ENCODE data around the gene LCMT1.
"Not testable (repeated sequence)": the region's sequence is repeated elsewhere in the genome, so short reads cannot be mapped to it uniquely, and the experiment has no call there.

Gene LCMT1

DNA sequence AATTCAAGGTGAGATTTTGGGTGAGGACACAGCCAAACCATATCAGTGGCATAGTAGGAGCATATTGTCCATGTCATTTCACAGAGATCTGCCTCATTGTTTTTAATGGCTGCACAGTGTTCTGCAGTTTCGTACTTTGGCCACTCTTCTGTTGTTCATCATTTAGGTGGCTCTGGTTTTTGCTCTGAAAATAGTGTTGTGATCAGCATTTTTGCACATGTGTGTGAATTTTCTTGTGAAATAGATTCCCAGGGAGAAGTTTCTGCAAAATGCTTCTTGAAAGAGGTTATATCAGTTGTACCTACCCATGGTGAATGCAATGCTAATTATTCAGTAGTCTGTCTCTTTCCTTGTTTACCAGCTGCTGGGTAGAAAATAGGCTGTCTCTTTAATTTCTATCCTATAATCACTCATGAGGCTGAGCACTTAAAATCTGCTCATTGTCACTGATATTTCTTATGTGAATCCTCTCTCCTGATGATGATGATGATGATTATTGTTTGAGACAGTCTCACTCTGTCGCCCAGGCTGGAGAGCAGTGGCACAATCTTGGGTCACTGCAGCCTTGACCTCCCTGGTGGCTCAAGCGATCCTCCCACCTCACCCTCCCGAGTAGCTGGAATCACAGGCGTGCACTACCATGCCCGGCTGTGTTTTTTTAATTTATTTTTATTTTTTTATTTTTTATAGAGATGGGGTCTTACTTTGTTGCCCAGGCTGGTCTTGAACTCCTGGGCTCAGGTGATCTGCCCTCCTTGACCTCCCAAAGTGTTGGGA lies 10.5 kb downstream of the LCMT1 start:
- Histone ChIP-seq H3K36me3 (ENCODE audit: control insufficient read depth in 4 of 4, insufficient read depth in 4 of 4, low read length in 3 of 4) (peaks cover 2 to 10% (median 7%) of the 10 kb centered on the region in 4 experiments), H3K4me1 (ENCODE audit: control extremely low read depth in 1 of 4, control insufficient read depth in 4 of 4, insufficient read depth in 4 of 4, low read length in 3 of 4) (peaks cover 0 to 17% (median 10%) of the 10 kb centered on the region in 4 experiments), H3K4me3 (ENCODE audit: control insufficient read depth in 1 of 7, extremely low read depth in 1 of 7, insufficient read depth in 4 of 7, low read depth in 2 of 7, low read length in 6 of 7) (no peak overlapping the region), H3K27me3 (replicated peaks in 2 of 5; ENCODE audit: control insufficient read depth in 4 of 5, insufficient read depth in 5 of 5, low read length in 4 of 5) (no peaks in the 10 kb centered on the region), H3K9me3 (ENCODE audit: control extremely low read depth in 1 of 5, control insufficient read depth in 4 of 5, insufficient read depth in 2 of 5, low read depth in 1 of 5, low read length in 4 of 5) (no peaks in the 10 kb centered on the region), H3K27ac (ENCODE audit: insufficient read depth in 1 of 2, low read depth in 1 of 2, low read length in 2 of 2, poor library complexity in 1 of 2, severe bottlenecking in 2 of 2) (peak overlapping the region in 1 of 2 experiments; percentile 17)
- POLR2A ChIA-PET = no interaction called here
- no peak for DNase-seq
- CTCF ChIA-PET = no interaction called here
- 100% methylated on average over 1 of the region's 6 CpGs for WGBS (ENCODE audit: insufficient coverage)

DNA sequence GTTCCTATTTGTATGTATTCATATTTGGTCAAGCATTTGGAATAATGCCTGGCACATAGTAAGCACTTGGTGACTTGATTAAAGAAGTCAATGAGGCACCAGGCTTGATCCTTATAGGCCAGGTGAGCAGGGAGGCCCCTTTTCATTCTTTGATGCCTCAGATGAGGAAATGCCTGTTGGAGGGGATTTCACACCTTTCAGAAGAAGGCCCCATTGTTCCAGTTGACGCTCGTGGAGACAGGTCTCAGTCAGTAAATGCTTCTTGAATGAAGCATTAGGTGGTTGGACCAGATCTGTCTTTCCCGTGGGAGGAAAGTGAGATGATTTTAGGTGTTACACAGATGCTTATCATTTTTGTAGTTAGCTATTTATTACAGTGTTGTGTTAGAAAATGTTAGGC lies 13.0 kb downstream of the LCMT1 start:
- H3K4me3 ChIP-seq (ENCODE audit: control insufficient read depth in 1 of 7, extremely low read depth in 1 of 7, insufficient read depth in 4 of 7, low read depth in 2 of 7, low read length in 6 of 7) = no peak overlapping the region
- no peak for DNase-seq
- H3K27me3 ChIP-seq (replicated peaks in 2 of 5; ENCODE audit: control insufficient read depth in 4 of 5, insufficient read depth in 5 of 5, low read length in 4 of 5) = no peaks in the 10 kb centered on the region
- no peak overlapping the region for H3K27ac ChIP-seq (ENCODE audit: insufficient read depth in 1 of 2, low read depth in 1 of 2, low read length in 2 of 2, poor library complexity in 1 of 2, severe bottlenecking in 2 of 2)
- no peaks in the 10 kb centered on the region for H3K9me3 ChIP-seq (ENCODE audit: control extremely low read depth in 1 of 5, control insufficient read depth in 4 of 5, insufficient read depth in 2 of 5, low read depth in 1 of 5, low read length in 4 of 5)
- ChIA-PET CTCF (interaction anchor here (1.0 to 1.8 kb wide), 3 partner anchors 10 to 101 kb away, joined by 3 to 6 read pairs (median 5); no protein-coding TSS in a partner anchor), POLR2A (no interaction called here)
- whole genome bisulfite sequencing (ENCODE audit: insufficient coverage) = 67% methylated on average over 1 of the region's 3 CpGs
- H3K4me1 ChIP-seq (ENCODE audit: control extremely low read depth in 1 of 4, control insufficient read depth in 4 of 4, insufficient read depth in 4 of 4, low read length in 3 of 4) = peaks cover 0 to 4% (median 3%) of the 10 kb centered on the region in 4 experiments
- peaks cover 2 to 11% (median 8%) of the 10 kb centered on the region in 4 experiments for H3K36me3 ChIP-seq (ENCODE audit: control insufficient read depth in 4 of 4, insufficient read depth in 4 of 4, low read length in 3 of 4)

DNA sequence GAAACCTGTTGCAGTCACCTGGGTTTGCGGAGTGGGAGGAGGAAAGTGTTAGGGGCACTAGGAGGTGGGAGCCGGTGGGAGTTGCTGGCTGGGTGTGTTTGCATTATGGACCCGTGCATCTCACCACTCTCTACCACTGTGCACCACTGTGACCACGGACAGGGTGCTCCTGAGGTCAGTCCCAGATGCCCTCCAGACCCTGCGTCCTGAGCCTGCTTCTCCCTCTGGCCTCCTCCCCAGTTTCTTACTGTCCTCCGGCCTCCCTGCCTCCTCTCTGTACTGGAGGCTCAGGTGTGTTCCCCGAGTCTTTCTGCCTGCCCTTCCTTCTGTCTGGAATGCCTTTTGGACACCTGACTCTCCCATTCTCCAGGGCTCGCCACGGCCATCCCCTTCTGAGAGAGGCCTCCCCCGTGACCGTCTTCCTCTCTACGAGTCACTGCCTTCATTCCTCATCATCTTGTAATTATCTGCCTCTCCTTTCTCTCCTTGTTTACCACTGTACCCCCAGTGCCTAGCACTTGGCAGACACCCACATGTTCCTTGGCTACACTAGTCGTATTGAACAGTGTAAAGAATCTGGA lies 14.6 kb downstream of the LCMT1 start:
- H3K4me3 ChIP-seq (ENCODE audit: control insufficient read depth in 1 of 7, extremely low read depth in 1 of 7, insufficient read depth in 4 of 7, low read depth in 2 of 7, low read length in 6 of 7); H3K27me3 ChIP-seq (replicated peaks in 2 of 5; ENCODE audit: control insufficient read depth in 4 of 5, insufficient read depth in 5 of 5, low read length in 4 of 5); POLR2A ChIA-PET; H3K9me3 ChIP-seq (ENCODE audit: control extremely low read depth in 1 of 5, control insufficient read depth in 4 of 5, insufficient read depth in 2 of 5, low read depth in 1 of 5, low read length in 4 of 5); H3K27ac ChIP-seq (ENCODE audit: insufficient read depth in 1 of 2, low read depth in 1 of 2, low read length in 2 of 2, poor library complexity in 1 of 2, severe bottlenecking in 2 of 2); DNase-seq; H3K4me1 ChIP-seq (ENCODE audit: control extremely low read depth in 1 of 4, control insufficient read depth in 4 of 4, insufficient read depth in 4 of 4, low read length in 3 of 4): not testable (repeated sequence)
- CTCF ChIA-PET = interaction anchor here (0.7 to 2.4 kb wide), 4 partner anchors 18 to 99 kb away, joined by 3 to 23 read pairs (median 4); no protein-coding TSS in a partner anchor
- H3K36me3 ChIP-seq (ENCODE audit: control insufficient read depth in 4 of 4, insufficient read depth in 4 of 4, low read length in 3 of 4) = peaks cover 3 to 23% (median 11%) of the 10 kb centered on the region in 4 experiments
- WGBS (ENCODE audit: insufficient coverage) = 90% methylated on average over 7 of the region's 13 CpGs

DNA sequence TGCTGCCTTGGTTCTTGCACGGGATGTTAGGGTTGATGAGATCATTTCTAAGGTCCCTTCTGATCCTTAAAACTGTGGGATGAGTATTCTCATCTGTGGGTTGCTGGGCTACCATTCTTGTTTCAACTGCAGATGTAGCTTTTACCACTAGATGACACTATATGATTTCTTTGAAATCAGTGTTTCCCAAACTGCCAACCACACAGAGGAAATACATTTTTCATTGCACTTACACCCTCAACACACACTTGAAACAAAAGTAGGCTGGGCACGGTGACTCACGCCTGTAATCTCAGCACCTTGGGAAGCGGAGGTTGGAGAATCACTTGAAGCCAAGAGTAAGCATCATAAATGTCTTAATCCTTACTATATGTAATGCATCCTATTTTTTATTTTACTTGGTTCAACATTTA lies 15.3 kb downstream of the LCMT1 start:
- 0% methylated on average over 1 of the region's 4 CpGs for WGBS (ENCODE audit: insufficient coverage)
- H3K4me1 ChIP-seq (ENCODE audit: control extremely low read depth in 1 of 4, control insufficient read depth in 4 of 4, insufficient read depth in 4 of 4, low read length in 3 of 4) = peaks cover 0 to 3% (median 1%) of the 10 kb centered on the region in 4 experiments
- H3K9me3 ChIP-seq (ENCODE audit: control extremely low read depth in 1 of 5, control insufficient read depth in 4 of 5, insufficient read depth in 2 of 5, low read depth in 1 of 5, low read length in 4 of 5) = no peaks in the 10 kb centered on the region
- POLR2A ChIA-PET = no interaction called here
- H3K4me3 ChIP-seq (ENCODE audit: control insufficient read depth in 1 of 7, extremely low read depth in 1 of 7, insufficient read depth in 4 of 7, low read depth in 2 of 7, low read length in 6 of 7) = no peak overlapping the region
- no peaks in the 10 kb centered on the region for H3K27me3 ChIP-seq (replicated peaks in 2 of 5; ENCODE audit: control insufficient read depth in 4 of 5, insufficient read depth in 5 of 5, low read length in 4 of 5)
- CTCF ChIA-PET = interaction anchor here (0.7 to 2.4 kb wide), 5 partner anchors 18 to 106 kb away, joined by 3 to 23 read pairs (median 4); no protein-coding TSS in a partner anchor
- H3K27ac ChIP-seq (ENCODE audit: insufficient read depth in 1 of 2, low read depth in 1 of 2, low read length in 2 of 2, poor library complexity in 1 of 2, severe bottlenecking in 2 of 2) = no peak overlapping the region
- peak; percentile 62 to 81 (median 77) for DNase-seq
- peaks cover 3 to 23% (median 12%) of the 10 kb centered on the region in 4 experiments for H3K36me3 ChIP-seq (ENCODE audit: control insufficient read depth in 4 of 4, insufficient read depth in 4 of 4, low read length in 3 of 4)

DNA sequence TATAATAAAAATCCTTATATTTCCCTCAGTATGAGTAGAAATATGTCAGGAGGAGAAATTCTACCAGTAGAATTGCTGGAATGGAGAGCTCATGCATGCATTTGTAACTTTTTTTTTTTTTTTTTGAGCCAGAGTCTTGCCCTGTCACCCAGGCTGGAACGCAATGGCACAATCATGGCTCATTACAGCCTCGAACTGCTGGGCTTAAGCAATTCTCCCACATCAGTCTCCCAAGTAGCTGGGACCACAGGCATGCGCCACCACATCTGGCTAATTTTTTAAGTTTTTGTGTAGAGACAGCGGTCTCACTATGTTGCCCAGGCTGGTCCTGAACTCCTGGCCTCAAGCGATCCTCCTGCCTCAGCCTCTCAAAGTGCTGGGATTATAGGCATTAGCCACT lies 21.2 kb downstream of the LCMT1 start:
- H3K4me3 ChIP-seq (ENCODE audit: control insufficient read depth in 1 of 7, extremely low read depth in 1 of 7, insufficient read depth in 4 of 7, low read depth in 2 of 7, low read length in 6 of 7); H3K27ac ChIP-seq (ENCODE audit: insufficient read depth in 1 of 2, low read depth in 1 of 2, low read length in 2 of 2, poor library complexity in 1 of 2, severe bottlenecking in 2 of 2); POLR2A ChIA-PET; H3K9me3 ChIP-seq (ENCODE audit: control extremely low read depth in 1 of 5, control insufficient read depth in 4 of 5, insufficient read depth in 2 of 5, low read depth in 1 of 5, low read length in 4 of 5); DNase-seq; H3K27me3 ChIP-seq (replicated peaks in 2 of 5; ENCODE audit: control insufficient read depth in 4 of 5, insufficient read depth in 5 of 5, low read length in 4 of 5): not testable (repeated sequence)
- CTCF ChIA-PET = interaction anchor here (1.1 to 1.6 kb wide), 3 partner anchors 21 to 76 kb away, joined by 4 to 5 read pairs (median 4); partner anchors contain the start of gene LCMT1
- WGBS (ENCODE audit: insufficient coverage) = 94% methylated on average over 5 of the region's 5 CpGs
- H3K4me1 ChIP-seq (ENCODE audit: control extremely low read depth in 1 of 4, control insufficient read depth in 4 of 4, insufficient read depth in 4 of 4, low read length in 3 of 4) = peaks cover 2 to 17% (median 13%) of the 10 kb centered on the region in 4 experiments
- peaks cover 7 to 29% (median 23%) of the 10 kb centered on the region in 4 experiments for H3K36me3 ChIP-seq (ENCODE audit: control insufficient read depth in 4 of 4, insufficient read depth in 4 of 4, low read length in 3 of 4)

DNA sequence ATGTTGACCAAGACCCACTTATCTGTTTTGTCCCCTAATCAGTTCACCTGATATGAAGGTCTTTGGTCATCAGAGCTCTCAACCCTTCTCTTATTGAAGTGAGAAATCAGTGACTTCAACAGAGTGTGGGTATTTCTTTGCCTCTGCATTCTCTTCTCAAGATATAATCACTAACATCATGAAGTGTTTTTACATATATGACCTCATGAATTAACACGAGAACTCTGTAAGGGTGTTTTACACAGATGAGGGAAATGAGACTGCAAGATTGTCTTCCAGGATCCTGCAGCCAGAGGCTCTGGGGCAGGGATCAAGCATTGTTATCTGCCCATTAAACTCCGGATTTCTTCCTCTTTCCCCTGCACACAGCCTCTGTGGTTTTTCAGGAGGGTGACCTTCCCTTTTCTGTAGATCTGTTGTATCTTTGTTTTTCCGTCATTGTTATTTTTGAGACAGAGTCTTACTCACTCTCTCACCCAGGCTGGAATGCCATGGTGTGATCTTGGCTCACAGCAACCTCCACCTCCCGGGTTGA lies 22.7 kb downstream of the LCMT1 start:
- ChIA-PET CTCF (no interaction called here), POLR2A (no interaction called here)
- Histone ChIP-seq H3K27ac (ENCODE audit: insufficient read depth in 1 of 2, low read depth in 1 of 2, low read length in 2 of 2, poor library complexity in 1 of 2, severe bottlenecking in 2 of 2) (no peak overlapping the region), H3K4me3 (ENCODE audit: control insufficient read depth in 1 of 7, extremely low read depth in 1 of 7, insufficient read depth in 4 of 7, low read depth in 2 of 7, low read length in 6 of 7) (no peak overlapping the region), H3K36me3 (ENCODE audit: control insufficient read depth in 4 of 4, insufficient read depth in 4 of 4, low read length in 3 of 4) (peaks cover 14 to 29% (median 22%) of the 10 kb centered on the region in 4 experiments), H3K27me3 (replicated peaks in 2 of 5; ENCODE audit: control insufficient read depth in 4 of 5, insufficient read depth in 5 of 5, low read length in 4 of 5) (no peaks in the 10 kb centered on the region), H3K4me1 (ENCODE audit: control extremely low read depth in 1 of 4, control insufficient read depth in 4 of 4, insufficient read depth in 4 of 4, low read length in 3 of 4) (peaks cover 2 to 17% (median 13%) of the 10 kb centered on the region in 4 experiments), H3K9me3 (ENCODE audit: control extremely low read depth in 1 of 5, control insufficient read depth in 4 of 5, insufficient read depth in 2 of 5, low read depth in 1 of 5, low read length in 4 of 5) (no peaks in the 10 kb centered on the region)
- WGBS (ENCODE audit: insufficient coverage) = 0% methylated on average over 2 of the region's 4 CpGs
- peak; percentile 56 to 86 (median 86) for DNase-seq
